SK-N-SH (cell line): ENCODE measurements around the gene TXNDC2. TPM values are rescaled to one million over a fixed set of nuclear protein-coding genes. Genes with fewer than 3 reads are reported as not detected.
A peak's percentile ranks its signal among the peaks of the same experiment; 100 is the strongest.

Experiments
- CTCF ChIA-PET: fragments of 300-600, 350-600 bp; formaldehyde crosslinking; extraction: SDS; loops from one replicate; lab custom pipeline; 2021; lab: Yijun Ruan, JAX
- POLR2A ChIA-PET: fragments of 350-600 bp; sonication (Branson Sonifier 250); formaldehyde crosslinking; extraction: SDS; loops from one replicate; lab custom pipeline; 2020; ENCODE audit warnings: antibody characterized with exemption, inconsistent platforms; lab: Yijun Ruan, JAX
- DNase-seq: peaks from one replicate; pipeline ENCODE4 v3.0.0; 2012
- H2AFZ ChIP-seq: fragments of 200-600 bp; sonication (generic); 2 replicates; pipeline ENCODE4 v1.8.1; 2016; ENCODE audit warnings: antibody characterized with exemption, mild to moderate bottlenecking, low read depth
- H3F3A ChIP-seq: fragments of 200-600 bp; sonication (generic); replicated peaks from 2 replicates; pipeline ENCODE3; 2016; ENCODE audit warnings: antibody characterized with exemption, mild to moderate bottlenecking; ENCODE audit not compliant: insufficient read depth
- H3K27ac ChIP-seq, 2 experiments: fragments of 200-500 bp in 1 of 2; fragments of 200-600 bp in 1 of 2; sonication (Bioruptor generic) in 1 of 2; sonication (generic), shearing (Covaris generic) in 1 of 2; 2 replicates each; pipeline versions ENCODE4 v1.5.1 to v1.6.1; 2014 to 2016; ENCODE audit warnings: low read depth in 2 of 2, inconsistent platforms in 1 of 2, low read length in 1 of 2, mild to moderate bottlenecking in 1 of 2, mixed read lengths in 1 of 2
- H3K27me3 ChIP-seq: fragments of 200-600 bp; sonication (generic), shearing (Covaris generic); 2 replicates; pipeline ENCODE4 v1.6.1; 2016; ENCODE audit warnings: mixed run types; ENCODE audit not compliant: insufficient read depth
- H3K36me3 ChIP-seq, 2 experiments: fragments of 200-500 bp in 1 of 2; fragments of 200-600 bp in 1 of 2; sonication (Bioruptor generic) in 1 of 2; sonication (generic) in 1 of 2; replicated peaks in 1 of 2; 2 replicates each; pipeline versions ENCODE3 to v1.5.1; 2014 to 2016; ENCODE audit warnings: low read length in 1 of 2, mild to moderate bottlenecking in 1 of 2; ENCODE audit not compliant: insufficient read depth in 2 of 2, control insufficient read depth in 1 of 2
- H3K4me1 ChIP-seq, 2 experiments: fragments of 200-500 bp in 1 of 2; fragments of 200-600 bp in 1 of 2; sonication (Bioruptor generic) in 1 of 2; sonication (generic), shearing (Covaris generic) in 1 of 2; 2 replicates each; pipeline versions ENCODE4 v1.5.1 to v1.6.1; 2014 to 2016; ENCODE audit warnings: low read depth in 1 of 2, low read length in 1 of 2, mixed run types in 1 of 2; ENCODE audit not compliant: insufficient read depth in 2 of 2, control insufficient read depth in 1 of 2
- H3K4me2 ChIP-seq: fragments of 200-600 bp; sonication (generic), shearing (Covaris generic); 2 replicates; pipeline ENCODE4 v1.6.1; 2017; ENCODE audit warnings: mixed run types
- H3K4me3 ChIP-seq, 2 experiments: fragments of 200-500 bp in 1 of 2; fragments of 200-600 bp in 1 of 2; sonication (Bioruptor generic) in 1 of 2; sonication (generic), shearing (Covaris generic) in 1 of 2; 2 replicates each; pipeline versions ENCODE4 v1.5.1 to v1.8.1; 2014 to 2016; ENCODE audit warnings: low read depth in 2 of 2, inconsistent platforms in 1 of 2, low read length in 1 of 2, mild to moderate bottlenecking in 1 of 2, mixed read lengths in 1 of 2, moderate library complexity in 1 of 2
- H3K79me2 ChIP-seq: fragments of 200-600 bp; sonication (generic); 2 replicates; pipeline ENCODE4 v1.8.1; 2017; ENCODE audit warnings: mild to moderate bottlenecking; ENCODE audit not compliant: insufficient read depth
- H3K9ac ChIP-seq: fragments of 200-600 bp; sonication (generic); 2 replicates; pipeline ENCODE4 v1.6.1; 2017; ENCODE audit warnings: mixed run types
- H3K9me2 ChIP-seq: fragments of 200-600 bp; sonication (generic); 2 replicates; pipeline ENCODE4 v1.6.1; 2017; ENCODE audit warnings: mixed run types
- H3K9me3 ChIP-seq: fragments of 200-600 bp; sonication (generic); 2 replicates; pipeline ENCODE4 v1.6.1; 2017; ENCODE audit warnings: mixed run types, mild to moderate bottlenecking, moderate library complexity
- H4K20me1 ChIP-seq: fragments of 200-600 bp; sonication (generic); 2 replicates; pipeline ENCODE4 v1.6.1; 2017; ENCODE audit warnings: mild to moderate bottlenecking, mixed run types; ENCODE audit not compliant: insufficient read depth
- CHD2 ChIP-seq: fragments of 150-350 bp; IDR thresholded peaks from 2 replicates; pipeline ENCODE4 v1.6.1; 2018; ENCODE audit warnings: low read length; ENCODE audit not compliant: partially characterized antibody
- ELF1 ChIP-seq: IDR thresholded peaks from 2 replicates; pipeline ENCODE4 v1.4.0; 2012
- EZH2phosphoT487 ChIP-seq: fragments of 200-600 bp; sonication (generic); IDR thresholded peaks from 2 replicates; pipeline ENCODE4 v1.6.1; 2017; ENCODE audit warnings: low read depth, mixed run types, mild to moderate bottlenecking, antibody characterized with exemption, moderate library complexity, borderline replicate concordance
- FOSL2 ChIP-seq: IDR thresholded peaks from 2 replicates; pipeline ENCODE4 v1.4.0; 2012; ENCODE audit warnings: low read depth, mild to moderate bottlenecking, moderate library complexity, borderline replicate concordance
- FOXJ3 ChIP-seq: sonication (generic); formaldehyde crosslinking; IDR thresholded peaks from 2 replicates; pipeline ENCODE4 v1.5.1; 2020; ENCODE audit warnings: mild to moderate bottlenecking, missing genetic modification reagents
- FOXM1 ChIP-seq: IDR thresholded peaks from 2 replicates; pipeline ENCODE4 v1.4.0; 2012; ENCODE audit warnings: low read depth, mild to moderate bottlenecking
- IRF3 ChIP-seq: fragments of 150-350 bp; IDR thresholded peaks from 2 replicates; pipeline ENCODE4 v1.6.1; 2016; ENCODE audit warnings: mild to moderate bottlenecking, low read depth, low read length
- JUND ChIP-seq: IDR thresholded peaks from 2 replicates; pipeline ENCODE4 v1.4.0; 2012
- MAX ChIP-seq: IDR thresholded peaks from 2 replicates; pipeline ENCODE4 v1.4.0; 2012; ENCODE audit warnings: low read depth
- NRF1 ChIP-seq: IDR thresholded peaks from 2 replicates; pipeline ENCODE4 v1.6.1; 2012; ENCODE audit warnings: low read depth, mild to moderate bottlenecking, low read length
- PBX3 ChIP-seq: IDR thresholded peaks from 2 replicates; pipeline ENCODE4; 2012
- RAD21 ChIP-seq: IDR thresholded peaks from 2 replicates; pipeline ENCODE4 v1.6.1; 2012; ENCODE audit warnings: mild to moderate bottlenecking, low read length
- RFX5 ChIP-seq: IDR thresholded peaks from 2 replicates; pipeline ENCODE4 v1.6.1; 2012; ENCODE audit warnings: mild to moderate bottlenecking, improper control_type of control experiment, low read length
- SIN3A ChIP-seq: IDR thresholded peaks from 2 replicates; pipeline ENCODE4 v1.6.1; 2012; ENCODE audit warnings: low read depth, mild to moderate bottlenecking, low read length, moderate library complexity, borderline replicate concordance
- TEAD4 ChIP-seq: IDR thresholded peaks from 2 replicates; pipeline ENCODE4 v1.4.0; 2012; ENCODE audit warnings: mild to moderate bottlenecking, borderline replicate concordance; ENCODE audit not compliant: insufficient read depth
- ZBTB33 ChIP-seq: IDR thresholded peaks from 2 replicates; pipeline ENCODE4 v1.4.0; 2012; ENCODE audit warnings: low read depth, borderline replicate concordance
- WGBS: methylation state at CpG from one replicate; pipeline ENCODE4 v1.1.6; 2017; ENCODE audit warnings: low lambda C conversion rate; 5-methylcytosine and 5-hydroxymethylcytosine counted together
- polyA plus RNA-seq, 3 experiments: library from polyadenylated mRNA; depleted of rRNA; stranded (reverse); fragments of >200 nt; gene quantifications; 2 replicates each; pipeline ENCODE4 v1.2.3, GENCODE V29; 2012

TXNDC2 gene
- polyA plus RNA-seq, 1 of the 3 experiments (the other 2 are of a cell fraction) = 0.07 TPM

GRCh38 chr18:9871244-9871746 is 14.5 kb upstream of the TXNDC2 start:
- H3F3A ChIP-seq = peaks cover 20% of the 10 kb centered on the region
- no peak for TF ChIP-seq ELF1
- TF ChIP-seq FOXJ3 (CRISPR knock-in tag) = no peak
- no peak for TF ChIP-seq TEAD4
- TF ChIP-seq CHD2 = no peak
- no peak for TF ChIP-seq MAX
- no peak for TF ChIP-seq SIN3A
- no peak for TF ChIP-seq PBX3
- no peak for TF ChIP-seq EZH2phosphoT487
- no peak for TF ChIP-seq RFX5
- TF ChIP-seq RAD21 = no peak
- TF ChIP-seq IRF3 = no peak
- no peak for TF ChIP-seq FOSL2
- TF ChIP-seq FOXM1 = no peak
- TF ChIP-seq NRF1 = no peak
- TF ChIP-seq JUND = no peak
- TF ChIP-seq ZBTB33 = no peak
- H3K4me2 ChIP-seq = no peak overlapping the region
- H3K9me2 ChIP-seq = no peaks in the 10 kb centered on the region
- ChIA-PET CTCF (no interaction called here), POLR2A (no interaction called here)
- no peak overlapping the region for H3K4me3 ChIP-seq
- 90% methylated on average over 6 of the region's 6 CpGs for WGBS
- no peaks in the 10 kb centered on the region for H3K27me3 ChIP-seq
- no peaks in the 10 kb centered on the region for H3K36me3 ChIP-seq
- DNase-seq = no peak
- no peaks in the 10 kb centered on the region for H3K9me3 ChIP-seq
- peak overlapping the region in 1 of 2 experiments; percentile 68; a peak in 1 of 4 replicates for H3K27ac ChIP-seq
- H4K20me1 ChIP-seq = no peaks in the 10 kb centered on the region
- peaks cover 20 to 31% of the 10 kb centered on the region in 2 experiments for H3K4me1 ChIP-seq
- no peak overlapping the region for H3K9ac ChIP-seq
- H3K79me2 ChIP-seq = no peaks in the 10 kb centered on the region
- H2AFZ ChIP-seq = peak overlapping the region; percentile 91
